Neural progenitor cell (in vitro differentiated cells): ENCODE results near the gene EIPR1. TPM values are rescaled to one million over a fixed set of nuclear protein-coding genes. Genes with fewer than 3 reads are reported as not detected.

ENCODE experiments used
- DNase-seq: peaks from one replicate; pipeline ENCODE4 v3.0.0-alpha.2; 2016; ENCODE audit warnings: low spot score
- H2AFZ ChIP-seq: fragments of 200-600 bp; sonication (generic); replicated peaks from 2 replicates; pipeline ENCODE4 v1.6.1; 2016; ENCODE audit warnings: antibody characterized with exemption
- H3F3A ChIP-seq: fragments of 200-600 bp; sonication (generic); 2 replicates; pipeline ENCODE4 v1.6.1; 2016; ENCODE audit warnings: antibody characterized with exemption, low read depth
- H3K27ac ChIP-seq: fragments of 200-600 bp; sonication (generic); 2 replicates; pipeline ENCODE4 v1.5.1; 2016; ENCODE audit warnings: mild to moderate bottlenecking
- H3K27me3 ChIP-seq: fragments of 200-600 bp; sonication (generic); 2 replicates; pipeline ENCODE4 v1.6.1; 2016; ENCODE audit warnings: mild to moderate bottlenecking, moderate library complexity
- H3K36me3 ChIP-seq: fragments of 200-600 bp; sonication (generic); 2 replicates; pipeline ENCODE4 v1.5.1; 2016
- H3K4me1 ChIP-seq: fragments of 200-600 bp; sonication (generic); 2 replicates; pipeline ENCODE4 v1.6.1; 2016; ENCODE audit warnings: mixed run types
- H3K4me2 ChIP-seq: fragments of 200-600 bp; sonication (generic); 2 replicates; pipeline ENCODE4 v1.6.1; 2016
- H3K4me3 ChIP-seq: fragments of 200-600 bp; sonication (generic); 2 replicates; pipeline ENCODE4 v1.5.1; 2016
- H3K79me2 ChIP-seq: fragments of 200-600 bp; sonication (generic); 2 replicates; pipeline ENCODE4 v1.6.1; 2016; ENCODE audit warnings: low read depth
- H3K9ac ChIP-seq: fragments of 200-600 bp; sonication (generic); 2 replicates; pipeline ENCODE4 v1.6.1; 2016
- H3K9me3 ChIP-seq: fragments of 200-600 bp; sonication (generic); 2 replicates; pipeline ENCODE4 v1.5.1; 2016; ENCODE audit warnings: low read depth
- H4K20me1 ChIP-seq: fragments of 200-600 bp; sonication (generic); 2 replicates; pipeline ENCODE4 v1.6.1; 2016; ENCODE audit warnings: low read depth
- H3K27ac Mint-ChIP-seq: 3 replicates; pipeline ENCODE4 v1.8.0; 2021; ENCODE audit warnings: mixed read lengths
- H3K27me3 Mint-ChIP-seq: 2 replicates; pipeline ENCODE4 v1.8.0; 2022; ENCODE audit warnings: low read depth, mild to moderate bottlenecking, inconsistent platforms, moderate library complexity, mixed read lengths; ENCODE audit not compliant: insufficient read depth
- H3K36me3 Mint-ChIP-seq: 3 replicates; pipeline ENCODE4 v1.8.0; 2021; ENCODE audit warnings: mixed read lengths
- H3K4me1 Mint-ChIP-seq: 3 replicates; pipeline ENCODE4 v1.8.0; 2021; ENCODE audit warnings: mixed read lengths
- H3K4me3 Mint-ChIP-seq: 3 replicates; pipeline ENCODE4 v1.8.0; 2021; ENCODE audit warnings: mild to moderate bottlenecking, moderate library complexity, mixed read lengths
- H3K9me3 Mint-ChIP-seq: 3 replicates; pipeline ENCODE4 v1.8.0; 2020; ENCODE audit warnings: mixed read lengths
- EZH2 ChIP-seq: fragments of 200-600 bp; sonication (generic); IDR thresholded peaks from 2 replicates; pipeline ENCODE4 v1.6.1; 2017; ENCODE audit warnings: antibody characterized with exemption, mild to moderate bottlenecking, moderate library complexity
- EZH2phosphoT487 ChIP-seq: fragments of 200-600 bp; sonication (generic); IDR thresholded peaks from 2 replicates; pipeline ENCODE4 v1.6.1; 2017; ENCODE audit warnings: antibody characterized with exemption
- total RNA-seq: library from RNA; depleted of rRNA; stranded (reverse); fragments of >200 nt; gene quantifications from 2 replicates; pipeline ENCODE4 v1.2.3, GENCODE V29; 2015; ENCODE audit warnings: low replicate concordance
- TF ChIP-seq, protein P1 (sequence below): fragments of 200-600 bp; sonication (generic); IDR thresholded peaks from 2 replicates; pipeline ENCODE4 v1.5.1; 2017; ENCODE audit warnings: antibody characterized with exemption, mild to moderate bottlenecking

EIPR1 gene
- total RNA-seq, 1 donor from 2014 or later = 57.1 TPM

DNA sequence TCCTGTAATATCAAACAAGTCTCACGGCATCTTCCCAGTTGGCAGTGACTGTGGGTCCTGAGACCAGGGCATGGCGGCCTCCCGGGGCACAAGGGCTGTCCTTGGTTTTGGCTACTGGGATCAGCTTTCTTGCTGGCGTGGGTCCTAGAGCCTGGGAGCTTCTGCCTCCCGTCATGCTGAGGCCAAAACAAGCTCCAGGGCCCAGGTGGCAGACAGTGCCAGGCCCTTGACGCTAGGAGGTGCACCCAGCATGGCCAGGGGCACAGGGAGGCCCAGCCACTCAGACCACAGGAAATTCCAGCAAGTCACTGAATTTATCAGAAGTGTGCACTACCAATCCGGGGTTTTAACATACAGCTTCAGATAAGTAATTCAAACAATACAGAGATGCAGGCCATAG is 184.7 kb downstream of the EIPR1 start:
- TF ChIP-seq EZH2phosphoT487 = no peak
- TF ChIP-seq, protein P1, sequence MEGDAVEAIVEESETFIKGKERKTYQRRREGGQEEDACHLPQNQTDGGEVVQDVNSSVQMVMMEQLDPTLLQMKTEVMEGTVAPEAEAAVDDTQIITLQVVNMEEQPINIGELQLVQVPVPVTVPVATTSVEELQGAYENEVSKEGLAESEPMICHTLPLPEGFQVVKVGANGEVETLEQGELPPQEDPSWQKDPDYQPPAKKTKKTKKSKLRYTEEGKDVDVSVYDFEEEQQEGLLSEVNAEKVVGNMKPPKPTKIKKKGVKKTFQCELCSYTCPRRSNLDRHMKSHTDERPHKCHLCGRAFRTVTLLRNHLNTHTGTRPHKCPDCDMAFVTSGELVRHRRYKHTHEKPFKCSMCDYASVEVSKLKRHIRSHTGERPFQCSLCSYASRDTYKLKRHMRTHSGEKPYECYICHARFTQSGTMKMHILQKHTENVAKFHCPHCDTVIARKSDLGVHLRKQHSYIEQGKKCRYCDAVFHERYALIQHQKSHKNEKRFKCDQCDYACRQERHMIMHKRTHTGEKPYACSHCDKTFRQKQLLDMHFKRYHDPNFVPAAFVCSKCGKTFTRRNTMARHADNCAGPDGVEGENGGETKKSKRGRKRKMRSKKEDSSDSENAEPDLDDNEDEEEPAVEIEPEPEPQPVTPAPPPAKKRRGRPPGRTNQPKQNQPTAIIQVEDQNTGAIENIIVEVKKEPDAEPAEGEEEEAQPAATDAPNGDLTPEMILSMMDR = no peak
- DNase-seq = no peak
- no peaks in the 10 kb centered on the region for H3K36me3 ChIP-seq

DNA sequence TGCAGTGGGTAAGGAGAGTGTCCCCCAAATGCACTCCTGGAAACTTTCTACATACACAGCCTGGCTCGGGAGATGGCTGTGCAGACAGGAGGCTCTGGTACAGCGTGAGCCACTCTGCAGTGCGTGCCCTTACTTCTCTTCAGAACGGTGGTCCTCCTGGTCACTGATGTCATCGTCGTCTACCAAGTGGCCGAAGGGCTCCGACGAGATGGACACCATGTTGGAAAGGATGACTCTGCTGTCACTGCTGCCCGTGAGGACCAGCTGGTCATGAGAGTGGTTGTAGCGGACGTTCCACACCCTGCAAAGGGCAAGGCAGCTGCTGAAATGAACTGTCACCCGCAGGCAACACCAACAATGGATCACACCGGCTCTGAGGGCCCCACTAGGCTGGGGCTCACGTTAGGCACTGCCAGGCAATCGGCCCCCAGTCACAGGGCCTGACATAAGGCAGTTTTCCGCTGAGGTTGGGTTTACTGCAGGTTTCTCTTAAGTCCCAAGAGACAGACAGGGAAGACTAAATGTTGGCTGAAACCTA is 185.3 kb downstream of the EIPR1 start:
- no peak overlapping the region for H3K27ac ChIP-seq
- no peak overlapping the region for H3K4me3 ChIP-seq
- Mint-ChIP-seq H3K4me1 (no peaks in the 10 kb centered on the region), H3K9me3 (no peaks in the 10 kb centered on the region), H3K27ac (no peak overlapping the region), H3K27me3 (peaks cover 4% of the 10 kb centered on the region), H3K36me3 (peaks cover 10% of the 10 kb centered on the region), H3K4me3 (no peak overlapping the region)
- H3F3A ChIP-seq = no peaks in the 10 kb centered on the region
- no peaks in the 10 kb centered on the region for H3K79me2 ChIP-seq
- DNase-seq = no peak
- TF ChIP-seq, protein P1 = no peak
- TF ChIP-seq EZH2phosphoT487 = no peak
- TF ChIP-seq EZH2 = no peak
- no peak overlapping the region for H2AFZ ChIP-seq
- no peaks in the 10 kb centered on the region for H3K9me3 ChIP-seq
- H3K27me3 ChIP-seq = no peaks in the 10 kb centered on the region
- no peak overlapping the region for H3K4me2 ChIP-seq
- H3K9ac ChIP-seq = no peak overlapping the region
- H3K36me3 ChIP-seq = no peaks in the 10 kb centered on the region
- H3K4me1 ChIP-seq = no peaks in the 10 kb centered on the region
- H4K20me1 ChIP-seq = peaks cover 6% of the 10 kb centered on the region

More for the DNA sequence above, 184.7 kb downstream of the EIPR1 start:
- H3K4me1 ChIP-seq = no peaks in the 10 kb centered on the region
- Mint-ChIP-seq H3K4me1 (no peaks in the 10 kb centered on the region), H3K36me3 (peaks cover 10% of the 10 kb centered on the region), H3K27me3 (peaks cover 4% of the 10 kb centered on the region), H3K27ac (no peak overlapping the region), H3K4me3 (no peak overlapping the region), H3K9me3 (no peaks in the 10 kb centered on the region)
- H3K9ac ChIP-seq = no peak overlapping the region
- peaks cover 10% of the 10 kb centered on the region for H4K20me1 ChIP-seq
- H3K9me3 ChIP-seq = no peaks in the 10 kb centered on the region
- no peaks in the 10 kb centered on the region for H3K79me2 ChIP-seq
- no peaks in the 10 kb centered on the region for H3K27me3 ChIP-seq
- no peak overlapping the region for H3K4me2 ChIP-seq
- no peak overlapping the region for H2AFZ ChIP-seq
- no peak overlapping the region for H3K4me3 ChIP-seq
- no peak overlapping the region for H3K27ac ChIP-seq
- no peaks in the 10 kb centered on the region for H3F3A ChIP-seq

DNA sequence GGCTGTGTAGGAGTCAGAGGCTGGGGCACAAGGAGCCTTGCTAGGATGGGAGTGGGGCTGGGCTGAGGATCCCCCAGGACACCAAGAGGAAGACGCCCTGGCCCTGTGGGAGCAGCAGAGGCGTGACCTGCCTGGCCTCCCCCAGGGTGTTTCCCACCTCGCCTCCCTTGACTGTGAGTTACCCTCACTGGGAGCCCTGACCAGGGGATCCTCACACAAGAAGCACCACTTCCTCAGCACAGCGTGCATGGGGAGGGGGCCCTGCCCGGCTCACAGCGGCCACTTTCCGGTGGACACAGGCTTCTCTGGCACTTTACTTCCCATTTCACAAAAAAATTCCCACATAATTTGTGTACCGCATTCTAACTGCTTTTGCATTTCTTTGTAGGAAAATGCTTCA is 187.7 kb downstream of the EIPR1 start:
- Histone ChIP-seq H3F3A (no peaks in the 10 kb centered on the region), H3K36me3 (no peaks in the 10 kb centered on the region), H3K4me2 (no peak overlapping the region), H4K20me1 (no peaks in the 10 kb centered on the region), H3K27me3 (no peaks in the 10 kb centered on the region), H3K9me3 (no peaks in the 10 kb centered on the region), H2AFZ (no peak overlapping the region), H3K4me3 (no peak overlapping the region), H3K79me2 (no peaks in the 10 kb centered on the region), H3K4me1 (no peaks in the 10 kb centered on the region), H3K27ac (no peak overlapping the region), H3K9ac (no peak overlapping the region)
- no peak for DNase-seq
- TF ChIP-seq EZH2phosphoT487 (no peak), EZH2 (no peak)
- TF ChIP-seq, protein P1 = no peak
- H3K9me3 Mint-ChIP-seq = no peaks in the 10 kb centered on the region
- H3K27me3 Mint-ChIP-seq = peaks cover 4% of the 10 kb centered on the region
- H3K36me3 Mint-ChIP-seq = peaks cover 12% of the 10 kb centered on the region
- H3K4me3 Mint-ChIP-seq = no peak overlapping the region
- H3K27ac Mint-ChIP-seq = no peak overlapping the region
- H3K4me1 Mint-ChIP-seq = no peaks in the 10 kb centered on the region
